HL-60 (cell line): ENCODE measurements around the gene ZNF281.

ENCODE experiments used
- DNase-seq, 2 experiments: peaks; one replicate each; pipeline ENCODE4 v3.0.0-alpha.2; 2010 to 2020; ENCODE audit warnings: low read depth in 1 of 2, low spot score in 1 of 2
- H3K27ac ChIP-seq: fragments of 250-450 bp; sonication (Bioruptor Pico); replicated peaks from 2 replicates; pipeline ENCODE4 v1.5.1; 2020; ENCODE audit warnings: mild to moderate bottlenecking, moderate library complexity
- H3K27me3 ChIP-seq: fragments of 250-450 bp; sonication (Bioruptor Pico); 2 replicates; pipeline ENCODE4 v1.5.1; 2021; ENCODE audit warnings: mild to moderate bottlenecking, moderate library complexity; ENCODE audit not compliant: insufficient read depth, poor library complexity, severe bottlenecking
- H3K4me3 ChIP-seq: replicated peaks from 2 replicates; pipeline ENCODE4 v1.5.1; 2011; ENCODE audit warnings: mild to moderate bottlenecking, control low read depth, low read length; ENCODE audit not compliant: insufficient read depth
- GABPA ChIP-seq: IDR thresholded peaks from 2 replicates; pipeline ENCODE4 v1.6.1; 2012; ENCODE audit warnings: low read depth
- POLR2AphosphoS5 ChIP-seq: IDR thresholded peaks from 2 replicates; pipeline ENCODE4 v1.6.1; 2012; ENCODE audit warnings: low read depth
- SPI1 ChIP-seq: IDR thresholded peaks from 2 replicates; pipeline ENCODE4 v1.6.1; 2012; ENCODE audit warnings: low read depth, mild to moderate bottlenecking, borderline replicate concordance
- TF ChIP-seq, protein P1 (sequence below): IDR thresholded peaks from one replicate; pipeline ENCODE4 v1.5.1; 2011; ENCODE audit warnings: low read length, control low read depth, inconsistent platforms; ENCODE audit not compliant: insufficient read depth
- TF ChIP-seq, protein P2 (sequence below): IDR thresholded peaks from 2 replicates; pipeline ENCODE4 v1.6.1; 2012; ENCODE audit warnings: low read depth; ENCODE audit not compliant: insufficient replicate concordance

The ZNF281 gene

DNA sequence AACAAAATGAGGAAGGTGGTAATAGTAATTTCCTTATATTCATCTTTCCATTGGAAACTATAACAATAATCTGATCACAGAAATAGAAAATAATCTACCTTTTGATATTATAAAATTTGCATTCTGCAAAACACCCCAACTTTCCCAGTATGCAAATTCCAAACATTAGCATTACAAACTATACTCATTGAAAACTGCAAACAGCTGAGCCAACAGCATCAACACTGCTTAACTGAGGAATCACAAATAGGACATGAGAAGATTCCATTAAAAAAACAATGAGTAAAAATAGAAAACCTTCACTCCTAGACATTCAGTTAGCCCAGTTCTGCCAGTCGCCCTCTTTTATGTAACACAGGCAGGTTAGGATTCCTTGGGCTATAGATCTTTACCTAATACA lies 18.1 kb downstream of the ZNF281 start:
- H3K27me3 ChIP-seq, result no peaks in the 10 kb centered on the region
- no peak overlapping the region for H3K4me3 ChIP-seq
- DNase-seq, result no peak
- TF ChIP-seq POLR2AphosphoS5 (no peak), GABPA (no peak), SPI1 (no peak)
- TF ChIP-seq, protein P1, sequence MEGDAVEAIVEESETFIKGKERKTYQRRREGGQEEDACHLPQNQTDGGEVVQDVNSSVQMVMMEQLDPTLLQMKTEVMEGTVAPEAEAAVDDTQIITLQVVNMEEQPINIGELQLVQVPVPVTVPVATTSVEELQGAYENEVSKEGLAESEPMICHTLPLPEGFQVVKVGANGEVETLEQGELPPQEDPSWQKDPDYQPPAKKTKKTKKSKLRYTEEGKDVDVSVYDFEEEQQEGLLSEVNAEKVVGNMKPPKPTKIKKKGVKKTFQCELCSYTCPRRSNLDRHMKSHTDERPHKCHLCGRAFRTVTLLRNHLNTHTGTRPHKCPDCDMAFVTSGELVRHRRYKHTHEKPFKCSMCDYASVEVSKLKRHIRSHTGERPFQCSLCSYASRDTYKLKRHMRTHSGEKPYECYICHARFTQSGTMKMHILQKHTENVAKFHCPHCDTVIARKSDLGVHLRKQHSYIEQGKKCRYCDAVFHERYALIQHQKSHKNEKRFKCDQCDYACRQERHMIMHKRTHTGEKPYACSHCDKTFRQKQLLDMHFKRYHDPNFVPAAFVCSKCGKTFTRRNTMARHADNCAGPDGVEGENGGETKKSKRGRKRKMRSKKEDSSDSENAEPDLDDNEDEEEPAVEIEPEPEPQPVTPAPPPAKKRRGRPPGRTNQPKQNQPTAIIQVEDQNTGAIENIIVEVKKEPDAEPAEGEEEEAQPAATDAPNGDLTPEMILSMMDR, result no peak
- TF ChIP-seq, protein P2, sequence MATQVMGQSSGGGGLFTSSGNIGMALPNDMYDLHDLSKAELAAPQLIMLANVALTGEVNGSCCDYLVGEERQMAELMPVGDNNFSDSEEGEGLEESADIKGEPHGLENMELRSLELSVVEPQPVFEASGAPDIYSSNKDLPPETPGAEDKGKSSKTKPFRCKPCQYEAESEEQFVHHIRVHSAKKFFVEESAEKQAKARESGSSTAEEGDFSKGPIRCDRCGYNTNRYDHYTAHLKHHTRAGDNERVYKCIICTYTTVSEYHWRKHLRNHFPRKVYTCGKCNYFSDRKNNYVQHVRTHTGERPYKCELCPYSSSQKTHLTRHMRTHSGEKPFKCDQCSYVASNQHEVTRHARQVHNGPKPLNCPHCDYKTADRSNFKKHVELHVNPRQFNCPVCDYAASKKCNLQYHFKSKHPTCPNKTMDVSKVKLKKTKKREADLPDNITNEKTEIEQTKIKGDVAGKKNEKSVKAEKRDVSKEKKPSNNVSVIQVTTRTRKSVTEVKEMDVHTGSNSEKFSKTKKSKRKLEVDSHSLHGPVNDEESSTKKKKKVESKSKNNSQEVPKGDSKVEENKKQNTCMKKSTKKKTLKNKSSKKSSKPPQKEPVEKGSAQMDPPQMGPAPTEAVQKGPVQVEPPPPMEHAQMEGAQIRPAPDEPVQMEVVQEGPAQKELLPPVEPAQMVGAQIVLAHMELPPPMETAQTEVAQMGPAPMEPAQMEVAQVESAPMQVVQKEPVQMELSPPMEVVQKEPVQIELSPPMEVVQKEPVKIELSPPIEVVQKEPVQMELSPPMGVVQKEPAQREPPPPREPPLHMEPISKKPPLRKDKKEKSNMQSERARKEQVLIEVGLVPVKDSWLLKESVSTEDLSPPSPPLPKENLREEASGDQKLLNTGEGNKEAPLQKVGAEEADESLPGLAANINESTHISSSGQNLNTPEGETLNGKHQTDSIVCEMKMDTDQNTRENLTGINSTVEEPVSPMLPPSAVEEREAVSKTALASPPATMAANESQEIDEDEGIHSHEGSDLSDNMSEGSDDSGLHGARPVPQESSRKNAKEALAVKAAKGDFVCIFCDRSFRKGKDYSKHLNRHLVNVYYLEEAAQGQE, result no peak
- no peak overlapping the region for H3K27ac ChIP-seq

DNA sequence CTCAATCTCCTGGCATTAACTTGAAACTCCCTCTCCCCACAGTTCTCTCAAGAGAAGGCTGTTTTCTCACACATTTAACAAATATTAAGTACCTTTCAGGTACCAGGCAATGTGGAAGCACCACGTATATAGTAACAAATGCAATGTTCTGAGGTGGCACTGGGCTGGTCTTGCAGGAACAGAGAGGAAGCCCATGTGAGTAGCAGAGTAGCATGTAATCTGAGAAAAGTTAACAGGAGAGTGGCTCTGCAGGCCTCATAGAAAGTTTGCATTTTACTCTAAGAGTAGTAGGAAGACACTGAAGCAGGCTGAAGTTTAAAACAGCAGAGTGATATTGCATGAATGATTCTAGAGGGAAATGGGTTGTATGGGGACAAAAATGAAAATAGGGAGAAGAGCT lies 21.0 kb downstream of the ZNF281 start:
- no peak for DNase-seq
- no peak overlapping the region for H3K27ac ChIP-seq
- no peaks in the 10 kb centered on the region for H3K27me3 ChIP-seq
- TF ChIP-seq POLR2AphosphoS5 (no peak), SPI1 (no peak)
- no peak overlapping the region for H3K4me3 ChIP-seq

DNA sequence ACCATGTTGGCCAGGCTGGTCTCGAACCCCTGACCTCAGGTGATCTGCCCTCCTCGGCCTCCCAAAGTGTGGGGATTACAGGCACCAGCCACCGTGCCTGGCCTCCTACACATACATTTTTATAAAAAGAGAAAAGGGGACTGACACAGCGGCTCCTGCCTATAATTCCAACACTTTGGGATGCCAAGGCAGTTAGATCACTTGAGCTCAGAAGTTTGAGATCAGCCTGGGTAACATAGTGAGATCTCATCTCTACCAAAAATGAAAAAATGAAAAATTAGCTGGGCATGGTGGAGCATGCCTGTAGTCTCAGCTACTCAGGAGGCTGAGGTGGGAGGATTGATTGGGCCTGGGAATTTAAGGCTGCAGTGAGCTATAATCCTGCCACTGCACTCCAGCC lies 23.4 kb downstream of the ZNF281 start:
- no peaks in the 10 kb centered on the region for H3K27me3 ChIP-seq

DNA sequence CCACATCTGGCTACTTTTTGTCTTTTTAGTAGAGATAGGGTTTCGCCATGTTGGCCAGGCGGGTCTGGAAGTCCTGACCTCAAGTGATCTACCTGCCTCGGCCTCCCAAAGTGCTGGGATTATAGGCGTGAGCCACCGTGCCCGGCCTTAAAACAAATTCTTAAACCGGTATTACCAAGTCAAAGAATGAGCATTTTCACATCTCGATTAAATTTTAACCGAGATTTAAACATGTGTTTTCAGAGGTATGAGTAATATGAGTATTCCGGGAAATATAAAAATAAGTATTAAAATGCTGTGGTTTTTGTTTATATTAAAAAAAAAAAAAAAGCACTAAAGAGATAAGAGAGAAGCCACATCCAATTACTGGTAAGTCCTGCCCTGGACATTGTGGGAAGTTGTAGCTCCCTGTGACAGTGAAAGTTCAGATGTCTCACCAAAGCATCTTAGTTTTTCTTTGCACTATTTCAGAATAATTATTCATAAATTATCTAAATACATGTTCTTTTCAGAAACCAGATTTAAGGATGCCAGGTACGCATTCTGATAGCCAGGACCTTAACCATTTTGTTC lies 24.9 kb downstream of the ZNF281 start:
- DNase-seq, result no peak
- TF ChIP-seq, protein P1, result no peak
- TF ChIP-seq, protein P2, result no peak
- TF ChIP-seq POLR2AphosphoS5 (no peak), GABPA (no peak), SPI1 (no peak)
- no peaks in the 10 kb centered on the region for H3K27me3 ChIP-seq
- H3K27ac ChIP-seq, result no peak overlapping the region
- H3K4me3 ChIP-seq, result no peak overlapping the region

More for the DNA sequence above, 23.4 kb downstream of the ZNF281 start:
- no peak overlapping the region for H3K4me3 ChIP-seq
- no peak for DNase-seq
- TF ChIP-seq POLR2AphosphoS5 (no peak), GABPA (no peak), SPI1 (no peak)
- TF ChIP-seq, protein P2, result no peak
- TF ChIP-seq, protein P1, result no peak
- no peak overlapping the region for H3K27ac ChIP-seq
